HG03521 (cell line): Measurements from ENCODE around the gene SLC25A30.
A peak's percentile ranks its signal among the peaks of the same experiment; 100 is the strongest.
"Not testable (repeated sequence)": the region's sequence is repeated elsewhere in the genome, so short reads cannot be mapped to it uniquely, and the experiment has no call there.

Source experiments
- ATAC-seq: cut with Tn5 transposase; IDR thresholded peaks from one replicate; pipeline ENCODE4 v1.9.1; 2021; ENCODE audit warnings: mild to moderate bottlenecking, moderate library complexity; ENCODE audit not compliant: unreplicated experiment

Gene SLC25A30

DNA sequence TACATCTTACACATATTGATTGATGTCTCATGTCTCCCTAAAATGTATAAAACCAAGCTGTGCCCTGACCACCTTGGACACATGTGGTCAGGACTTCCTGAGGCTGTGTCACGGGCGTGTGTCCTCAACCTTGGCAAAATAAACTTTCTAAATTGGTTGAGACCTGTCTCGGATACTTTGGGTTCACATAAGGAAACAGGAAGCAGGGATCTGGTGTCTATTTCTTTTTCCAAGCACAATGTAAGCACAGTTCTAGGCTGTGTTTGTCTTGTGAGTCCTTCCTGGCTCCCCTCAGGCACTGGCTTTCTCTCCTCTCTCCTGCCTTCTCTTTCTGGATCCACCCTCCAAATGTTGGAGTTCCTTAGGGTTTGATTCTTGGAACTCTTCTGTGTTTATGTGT is 49.6 kb downstream of the SLC25A30 start:
- ATAC-seq = no peak

DNA sequence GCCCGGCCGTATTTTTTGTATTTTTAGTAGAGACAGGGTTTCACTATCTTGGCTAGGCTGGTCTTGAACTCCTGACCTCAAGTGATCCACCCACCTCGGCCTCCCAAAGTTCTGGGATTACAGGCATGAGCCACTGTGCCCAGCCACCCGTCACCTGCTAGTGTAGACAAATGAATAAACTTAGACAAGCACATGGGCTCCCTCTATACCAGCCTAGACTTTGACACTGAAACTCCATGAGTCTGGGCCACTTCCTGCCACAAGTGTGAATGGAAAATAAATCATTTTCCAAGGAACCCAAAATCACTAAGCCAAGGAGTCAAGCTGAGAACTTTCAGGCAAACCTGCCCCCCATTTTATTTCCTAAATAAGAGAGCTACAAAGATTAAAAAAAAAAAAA is 50.2 kb downstream of the SLC25A30 start:
- no peak for ATAC-seq

DNA sequence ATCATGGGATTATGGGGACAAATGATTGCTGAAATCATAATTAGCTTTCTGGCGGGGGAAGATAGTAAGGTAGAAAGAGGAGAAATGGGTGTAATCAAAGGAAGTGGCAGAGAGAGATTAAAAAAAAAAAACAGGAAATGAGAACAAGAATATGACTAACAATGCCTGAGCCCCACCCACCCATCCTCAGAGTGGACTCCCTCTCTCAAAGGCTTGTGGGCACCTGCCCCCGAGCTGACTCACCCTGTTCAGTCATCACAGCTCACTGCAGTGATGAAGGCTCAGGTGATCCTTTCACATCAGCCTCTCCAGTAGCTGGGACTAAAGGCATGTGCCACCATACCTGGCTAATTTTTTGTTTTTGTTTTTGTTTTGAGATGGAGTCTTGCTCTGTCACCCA is 50.8 kb downstream of the SLC25A30 start:
- ATAC-seq = peak; percentile 95

DNA sequence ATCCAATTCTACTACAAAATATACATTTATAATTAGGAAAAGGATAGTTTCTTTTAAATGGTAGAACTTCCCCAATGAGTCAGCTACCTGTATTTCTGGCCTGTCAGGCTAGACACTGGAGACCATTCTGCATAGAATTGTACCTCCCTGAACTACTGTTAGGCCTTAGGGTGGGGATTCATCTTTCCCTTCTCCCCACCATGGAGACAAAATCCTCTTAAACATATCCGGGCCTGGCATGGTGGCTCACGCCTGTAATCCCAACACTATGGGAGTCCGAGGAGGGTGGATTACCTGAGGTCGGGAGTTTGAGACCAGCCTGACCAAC is 52.7 kb downstream of the SLC25A30 start:
- ATAC-seq = no peak

DNA sequence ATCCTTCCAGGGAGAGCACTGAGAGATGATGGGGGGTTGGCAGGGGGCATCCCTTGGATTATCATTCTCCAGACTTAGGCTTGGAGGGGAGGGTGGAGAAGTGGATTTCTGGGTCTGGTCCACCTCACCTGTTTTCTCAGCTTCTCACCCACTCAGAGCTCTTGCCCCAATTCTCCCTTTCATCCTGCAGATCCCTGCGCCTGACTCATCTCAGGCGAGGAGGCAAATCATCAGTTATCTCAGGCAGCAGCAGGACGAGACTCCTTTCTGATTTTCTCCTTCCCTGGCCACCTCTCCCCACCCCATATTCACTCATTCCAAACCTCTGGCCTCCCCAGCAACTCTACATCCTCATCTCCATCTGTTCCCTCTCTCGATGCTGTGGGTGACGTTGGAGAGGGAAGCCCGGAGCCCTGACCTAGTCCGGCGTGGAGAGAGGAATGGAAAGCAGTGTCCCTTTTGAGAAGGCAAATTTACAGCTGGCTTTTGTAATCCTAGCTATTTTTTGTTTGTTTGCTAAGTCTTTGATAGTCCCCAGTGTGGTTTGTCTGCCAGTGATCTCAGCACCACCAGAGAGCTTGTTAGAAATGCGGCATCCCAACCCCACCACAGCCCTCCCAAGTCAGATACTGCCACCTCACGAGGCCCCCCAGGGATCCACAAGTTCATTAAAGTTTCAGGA is 53.2 kb downstream of the SLC25A30 start:
- no peak for ATAC-seq

DNA sequence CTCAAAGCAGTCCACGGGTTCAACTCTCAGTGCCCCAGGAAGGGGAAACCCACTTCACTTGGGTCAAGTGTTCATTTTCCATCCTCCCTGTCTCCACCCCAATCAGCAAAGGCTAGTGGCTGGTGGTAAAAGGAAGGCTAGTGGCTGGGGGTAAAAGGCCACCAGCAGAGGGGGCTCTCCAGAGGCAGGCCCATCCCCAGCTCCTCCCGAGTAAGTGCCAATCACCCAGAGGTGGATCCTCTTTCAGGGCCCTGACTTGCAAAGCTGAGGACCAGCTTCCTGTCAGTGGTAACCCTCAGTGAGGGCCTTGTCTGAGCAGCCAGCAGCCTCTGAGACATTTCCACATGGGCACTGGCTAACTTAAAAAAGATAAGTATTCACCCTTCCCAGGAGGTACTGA is 55.2 kb downstream of the SLC25A30 start:
- no peak for ATAC-seq

DNA sequence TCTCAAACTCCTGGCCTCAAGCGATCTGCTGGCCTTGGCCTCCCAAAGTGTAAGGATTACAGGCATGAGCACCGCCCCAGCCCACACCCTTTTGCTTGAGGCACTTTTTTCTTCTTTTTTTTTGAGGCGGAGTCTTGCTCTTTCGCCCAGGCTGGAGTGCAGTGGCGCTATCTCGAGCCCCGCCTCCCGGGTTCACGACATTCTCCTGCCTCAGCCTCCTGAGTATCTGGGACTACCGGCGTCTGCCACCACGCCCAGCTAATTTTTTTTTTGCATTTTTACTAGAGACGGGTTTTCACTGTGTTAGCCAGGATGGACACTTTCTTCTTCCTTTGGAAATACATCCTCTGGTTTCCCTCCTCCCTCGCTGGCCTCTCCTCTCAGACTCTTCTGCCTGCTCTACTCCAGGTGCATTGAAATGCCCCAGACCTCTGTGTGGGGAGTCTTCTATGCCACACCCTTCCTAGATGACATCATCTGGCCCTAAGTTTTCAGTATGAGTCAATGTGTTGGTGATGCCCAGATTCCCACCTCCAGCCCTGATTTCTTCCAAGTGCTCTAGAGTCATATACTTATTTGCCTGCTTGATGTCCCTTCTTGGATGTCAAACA is 56.5 kb downstream of the SLC25A30 start:
- ATAC-seq = no peak

DNA sequence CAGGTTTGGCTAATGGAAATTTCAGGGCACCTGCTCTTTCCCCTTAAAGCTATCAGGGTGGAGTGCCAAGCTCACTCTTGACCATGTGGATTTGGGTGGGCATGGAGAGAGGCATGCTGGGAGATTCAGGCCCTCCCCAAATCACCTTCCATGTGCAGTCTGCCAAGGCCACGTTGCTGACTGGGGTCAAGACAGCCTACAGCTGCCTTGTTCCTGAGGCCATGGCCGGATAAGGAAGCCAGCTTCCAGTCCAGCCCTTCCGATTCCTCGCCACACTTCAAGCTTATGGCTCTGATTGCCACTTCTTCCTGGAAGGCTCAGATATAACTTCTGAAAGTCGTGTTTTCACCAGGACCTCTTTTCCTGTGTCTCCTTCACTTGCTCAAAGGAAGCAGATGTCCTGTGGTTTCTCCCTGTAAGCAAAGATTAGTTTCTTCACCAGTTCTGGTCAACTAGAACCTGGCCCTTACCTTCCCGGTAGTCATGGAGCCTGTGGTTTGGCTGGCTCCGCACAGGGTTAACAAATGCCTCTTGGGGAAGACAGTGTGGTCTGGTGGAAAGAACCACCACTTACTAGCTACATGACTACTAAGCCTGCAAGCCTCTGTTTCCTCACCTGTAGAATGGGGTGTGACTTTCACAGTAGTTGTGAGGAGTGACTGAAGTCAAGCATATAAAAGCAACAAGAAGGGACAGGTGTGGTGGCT is 61.1 kb downstream of the SLC25A30 start:
- ATAC-seq = no peak

DNA sequence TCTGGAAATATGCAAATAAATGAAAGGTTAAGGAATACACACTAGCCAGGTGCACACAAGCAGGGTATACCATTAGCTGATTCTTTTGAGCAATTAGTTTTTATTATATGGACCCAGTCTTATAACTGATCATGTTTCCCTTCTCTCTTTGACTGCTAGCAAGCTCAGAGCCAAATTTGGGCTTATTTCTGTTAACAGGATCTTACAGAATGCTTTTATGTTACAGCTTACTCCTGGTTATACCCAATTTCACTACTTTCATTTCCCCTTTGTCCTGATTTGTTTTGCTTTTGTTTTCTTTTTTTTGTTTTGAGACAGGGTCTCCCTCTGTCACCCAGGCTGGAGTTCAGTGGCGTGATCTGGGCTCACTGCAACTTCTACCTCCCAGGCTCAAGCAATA is 64.3 kb downstream of the SLC25A30 start:
- ATAC-seq = no peak

DNA sequence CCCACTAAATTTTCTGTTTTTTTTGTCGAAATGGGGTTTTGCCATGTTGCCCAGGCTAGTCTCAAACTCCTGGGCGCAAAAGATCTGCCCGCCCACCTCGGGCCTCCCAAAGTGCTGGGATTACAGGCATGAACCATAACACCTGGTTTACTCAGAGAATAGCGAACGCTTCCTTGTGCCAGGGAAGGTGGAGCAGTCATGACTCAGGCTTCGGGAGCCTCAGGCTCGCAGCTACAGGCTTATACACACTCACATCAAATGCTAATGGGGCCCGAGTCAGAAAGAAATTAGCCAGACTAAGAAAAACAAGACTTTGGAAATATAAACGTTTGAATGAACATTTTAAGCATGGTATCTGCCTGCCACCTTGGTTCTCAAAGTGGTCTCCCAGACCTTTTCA is 66.1 kb downstream of the SLC25A30 start:
- ATAC-seq = no peak

DNA sequence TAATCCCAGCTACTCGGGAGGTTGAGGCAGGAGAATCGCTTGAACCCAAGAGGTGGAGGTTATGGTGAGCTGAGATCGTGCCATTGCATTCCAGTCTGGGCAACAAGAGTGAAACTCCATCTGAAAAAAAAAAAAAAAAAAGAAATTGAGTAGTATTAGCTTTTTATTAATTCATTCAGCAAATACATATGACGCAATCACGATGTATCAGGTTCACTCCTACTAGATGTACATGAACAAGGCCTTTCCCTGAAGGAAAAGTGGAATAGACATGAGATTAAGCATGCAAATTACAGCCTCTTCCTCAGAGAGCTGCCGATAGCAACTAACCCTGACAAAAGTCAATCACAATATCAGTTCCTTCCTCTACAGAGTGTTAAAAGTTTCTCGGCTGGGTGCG is 68.0 kb downstream of the SLC25A30 start:
- no peak for ATAC-seq

DNA sequence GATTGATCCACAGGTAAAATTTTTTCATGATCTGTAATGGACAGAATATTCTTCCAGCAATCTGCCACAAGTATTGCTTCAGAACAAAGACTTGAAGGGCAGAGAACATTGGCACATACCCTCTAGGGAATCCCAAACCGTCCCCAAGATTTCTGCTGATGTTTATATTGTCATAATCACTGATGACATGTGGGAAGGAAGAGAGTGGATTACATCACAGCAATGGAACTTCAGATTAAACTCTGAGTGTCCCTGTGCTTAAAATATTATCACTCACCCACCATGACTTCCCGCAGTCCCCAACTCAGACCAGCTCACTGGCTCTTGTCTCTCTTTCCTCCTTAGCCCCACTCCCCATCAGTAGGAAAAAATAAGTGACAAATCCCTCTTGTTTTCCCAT is 68.7 kb downstream of the SLC25A30 start:
- ATAC-seq = no peak

DNA sequence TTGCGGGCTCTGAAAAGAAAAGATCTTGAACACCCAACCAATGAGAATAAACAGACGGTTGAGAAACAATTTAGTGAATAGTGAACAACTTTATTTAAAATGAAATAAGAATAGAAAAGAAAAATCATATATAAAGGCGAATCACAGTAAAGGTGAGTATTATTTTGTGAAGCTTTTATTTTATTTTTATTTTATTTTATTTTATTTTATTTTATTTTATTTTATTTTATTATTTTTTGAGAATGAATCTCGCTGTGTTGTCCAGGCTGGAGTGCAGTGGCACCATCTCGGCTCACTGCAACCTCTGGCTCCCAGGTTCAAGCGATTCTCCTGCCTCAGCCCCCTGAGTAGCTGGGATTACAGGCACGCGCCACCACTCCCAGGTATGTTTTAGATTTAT is 74.1 kb downstream of the SLC25A30 start:
- ATAC-seq = not testable (repeated sequence)
